SK-N-MC (cell line): ENCODE measurements around the gene ANXA2R.
"Not testable (repeated sequence)": the region's sequence is repeated elsewhere in the genome, so short reads cannot be mapped to it uniquely, and the experiment has no call there.

Experiments
- EZH2 ChIP-seq: fragments of 200-600 bp; sonication (generic); IDR thresholded peaks from one replicate; pipeline ENCODE4 v1.6.1; 2017; ENCODE audit warnings: antibody characterized with exemption
- FOXP2 ChIP-seq: optimal IDR thresholded peaks from 2 replicates; pipeline ENCODE3; 2011; ENCODE audit warnings: mild to moderate bottlenecking, moderate library complexity; ENCODE audit not compliant: insufficient read depth; ENCODE audit errors: extremely low read length, control extremely low read depth
- POLR2AphosphoS5 ChIP-seq: IDR thresholded peaks from 2 replicates; pipeline ENCODE4 v1.6.1; 2012; ENCODE audit warnings: mild to moderate bottlenecking, low read depth, low read length, borderline replicate concordance

GRCh38 chr5:43084468-43084867 is 44.3 kb upstream of the ANXA2R start:
- TF ChIP-seq EZH2, POLR2AphosphoS5, FOXP2: not testable (repeated sequence)
